Neural progenitor cell (in vitro differentiated cells): Measurements from ENCODE around the gene TIMP3. TPM values are rescaled to one million over a fixed set of nuclear protein-coding genes. Genes with fewer than 3 reads are reported as not detected.
A peak's percentile ranks its signal among the peaks of the same experiment; 100 is the strongest.

Experiments used
- DNase-seq: peaks from one replicate; pipeline ENCODE4 v3.0.0-alpha.2; 2016; ENCODE audit warnings: low spot score
- H2AFZ ChIP-seq: fragments of 200-600 bp; sonication (generic); replicated peaks from 2 replicates; pipeline ENCODE4 v1.6.1; 2016; ENCODE audit warnings: antibody characterized with exemption
- H3F3A ChIP-seq: fragments of 200-600 bp; sonication (generic); 2 replicates; pipeline ENCODE4 v1.6.1; 2016; ENCODE audit warnings: antibody characterized with exemption, low read depth
- H3K27ac ChIP-seq: fragments of 200-600 bp; sonication (generic); 2 replicates; pipeline ENCODE4 v1.5.1; 2016; ENCODE audit warnings: mild to moderate bottlenecking
- H3K27me3 ChIP-seq: fragments of 200-600 bp; sonication (generic); 2 replicates; pipeline ENCODE4 v1.6.1; 2016; ENCODE audit warnings: mild to moderate bottlenecking, moderate library complexity
- H3K36me3 ChIP-seq: fragments of 200-600 bp; sonication (generic); 2 replicates; pipeline ENCODE4 v1.5.1; 2016
- H3K4me1 ChIP-seq: fragments of 200-600 bp; sonication (generic); 2 replicates; pipeline ENCODE4 v1.6.1; 2016; ENCODE audit warnings: mixed run types
- H3K4me2 ChIP-seq: fragments of 200-600 bp; sonication (generic); 2 replicates; pipeline ENCODE4 v1.6.1; 2016
- H3K4me3 ChIP-seq: fragments of 200-600 bp; sonication (generic); 2 replicates; pipeline ENCODE4 v1.5.1; 2016
- H3K79me2 ChIP-seq: fragments of 200-600 bp; sonication (generic); 2 replicates; pipeline ENCODE4 v1.6.1; 2016; ENCODE audit warnings: low read depth
- H3K9ac ChIP-seq: fragments of 200-600 bp; sonication (generic); 2 replicates; pipeline ENCODE4 v1.6.1; 2016
- H3K9me3 ChIP-seq: fragments of 200-600 bp; sonication (generic); 2 replicates; pipeline ENCODE4 v1.5.1; 2016; ENCODE audit warnings: low read depth
- H4K20me1 ChIP-seq: fragments of 200-600 bp; sonication (generic); 2 replicates; pipeline ENCODE4 v1.6.1; 2016; ENCODE audit warnings: low read depth
- H3K27ac Mint-ChIP-seq: 3 replicates; pipeline ENCODE4 v1.8.0; 2021; ENCODE audit warnings: mixed read lengths
- H3K27me3 Mint-ChIP-seq: 2 replicates; pipeline ENCODE4 v1.8.0; 2022; ENCODE audit warnings: low read depth, mild to moderate bottlenecking, inconsistent platforms, moderate library complexity, mixed read lengths; ENCODE audit not compliant: insufficient read depth
- H3K36me3 Mint-ChIP-seq: 3 replicates; pipeline ENCODE4 v1.8.0; 2021; ENCODE audit warnings: mixed read lengths
- H3K4me1 Mint-ChIP-seq: 3 replicates; pipeline ENCODE4 v1.8.0; 2021; ENCODE audit warnings: mixed read lengths
- H3K4me3 Mint-ChIP-seq: 3 replicates; pipeline ENCODE4 v1.8.0; 2021; ENCODE audit warnings: mild to moderate bottlenecking, moderate library complexity, mixed read lengths
- H3K9me3 Mint-ChIP-seq: 3 replicates; pipeline ENCODE4 v1.8.0; 2020; ENCODE audit warnings: mixed read lengths
- CTCF ChIP-seq: fragments of 200-600 bp; sonication (generic); IDR thresholded peaks from 2 replicates; pipeline ENCODE4 v1.5.1; 2017; ENCODE audit warnings: antibody characterized with exemption, mild to moderate bottlenecking
- EZH2 ChIP-seq: fragments of 200-600 bp; sonication (generic); IDR thresholded peaks from 2 replicates; pipeline ENCODE4 v1.6.1; 2017; ENCODE audit warnings: antibody characterized with exemption, mild to moderate bottlenecking, moderate library complexity
- EZH2phosphoT487 ChIP-seq: fragments of 200-600 bp; sonication (generic); IDR thresholded peaks from 2 replicates; pipeline ENCODE4 v1.6.1; 2017; ENCODE audit warnings: antibody characterized with exemption
- total RNA-seq: library from RNA; depleted of rRNA; stranded (reverse); fragments of >200 nt; gene quantifications from 2 replicates; pipeline ENCODE4 v1.2.3, GENCODE V29; 2015; ENCODE audit warnings: low replicate concordance

Gene TIMP3
- total RNA-seq, 1 donor from 2014 or later: 6.3 TPM

- Histone ChIP-seq H3K27ac (no peak overlapping the region), H3K4me1 (no peaks in the 10 kb centered on the region), H3K4me3 (no peak overlapping the region), H3K9ac (no peak overlapping the region), H3K27me3 (no peaks in the 10 kb centered on the region), H2AFZ (peak overlapping the region; percentile 34), H3K9me3 (no peaks in the 10 kb centered on the region), H3F3A (no peaks in the 10 kb centered on the region), H3K4me2 (no peak overlapping the region), H3K36me3 (no peaks in the 10 kb centered on the region), H3K79me2 (no peaks in the 10 kb centered on the region), H4K20me1 (peaks cover 3% of the 10 kb centered on the region)
- TF ChIP-seq CTCF (no peak), EZH2phosphoT487 (no peak), EZH2 (no peak)
- Mint-ChIP-seq H3K27ac (no peak overlapping the region), H3K36me3 (no peaks in the 10 kb centered on the region), H3K9me3 (no peaks in the 10 kb centered on the region), H3K27me3 (peaks cover 13% of the 10 kb centered on the region), H3K4me3 (no peak overlapping the region), H3K4me1 (peaks cover 24% of the 10 kb centered on the region)
- no peak for DNase-seq
Observed at GRCh38 chr22:32905400-32905799, 103.9 kb downstream of the TIMP3 start.

GRCh38 chr22:32909581-32910428, 108.3 kb downstream of the TIMP3 start:
- no peaks in the 10 kb centered on the region for H3K9me3 ChIP-seq
- Mint-ChIP-seq H3K27ac (peak overlapping the region; percentile 46), H3K4me3 (no peak overlapping the region), H3K9me3 (no peaks in the 10 kb centered on the region), H3K27me3 (peaks cover 21% of the 10 kb centered on the region), H3K4me1 (peaks cover 42% of the 10 kb centered on the region), H3K36me3 (no peaks in the 10 kb centered on the region)
- no peak overlapping the region for H2AFZ ChIP-seq
- H4K20me1 ChIP-seq: peaks cover 3% of the 10 kb centered on the region
- no peaks in the 10 kb centered on the region for H3K79me2 ChIP-seq
- TF ChIP-seq EZH2phosphoT487: no peak
- no peak for TF ChIP-seq CTCF
- TF ChIP-seq EZH2: no peak
- H3K4me3 ChIP-seq: no peak overlapping the region
- no peak overlapping the region for H3K4me2 ChIP-seq
- DNase-seq: no peak
- H3K9ac ChIP-seq: no peak overlapping the region
- peaks cover 7% of the 10 kb centered on the region for H3K4me1 ChIP-seq
- H3K27ac ChIP-seq: no peak overlapping the region
- no peaks in the 10 kb centered on the region for H3K27me3 ChIP-seq
- H3K36me3 ChIP-seq: no peaks in the 10 kb centered on the region
- no peaks in the 10 kb centered on the region for H3F3A ChIP-seq

GRCh38 chr22:32910429-32910772, 108.9 kb downstream of the TIMP3 start:
- Mint-ChIP-seq H3K9me3 (peaks cover 3% of the 10 kb centered on the region), H3K27me3 (peaks cover 21% of the 10 kb centered on the region), H3K36me3 (no peaks in the 10 kb centered on the region), H3K4me3 (no peak overlapping the region), H3K4me1 (peaks cover 40% of the 10 kb centered on the region), H3K27ac (no peak overlapping the region)
- Histone ChIP-seq H3K4me3 (no peak overlapping the region), H3K9me3 (no peaks in the 10 kb centered on the region), H2AFZ (no peak overlapping the region), H3F3A (no peaks in the 10 kb centered on the region), H3K9ac (no peak overlapping the region), H3K27me3 (no peaks in the 10 kb centered on the region), H3K4me1 (peaks cover 7% of the 10 kb centered on the region), H3K36me3 (no peaks in the 10 kb centered on the region), H3K4me2 (no peak overlapping the region), H3K79me2 (no peaks in the 10 kb centered on the region), H3K27ac (no peak overlapping the region), H4K20me1 (peaks cover 3% of the 10 kb centered on the region)
- TF ChIP-seq EZH2phosphoT487: no peak
- TF ChIP-seq EZH2: no peak
- no peak for TF ChIP-seq CTCF
- no peak for DNase-seq
